GM12878 (cell line): Measurements from ENCODE around the gene TUNAR. TPM values are rescaled to one million over a fixed set of nuclear protein-coding genes. Genes with fewer than 3 reads are reported as not detected.

Experiments used
- ATAC-seq: fragments of 200-7000 bp; cut with Tn5 transposase; 3 replicates; pipeline ENCODE4 v1.9.1; 2020; ENCODE audit warnings: mild to moderate bottlenecking, moderate library complexity
- BruUV-seq: library from RNA; stranded (reverse); fragments of 400-500 nt; replicated peaks from 2 replicates; lab custom pipeline; 2021; lab: Mats Ljungman, UMichigan
- CTCF ChIA-PET: fragments of 300-600 bp; sonication (Branson Sonifier 250); formaldehyde crosslinking; extraction: SDS; loops from one replicate; lab custom pipeline; 2021; ENCODE audit warnings: inconsistent platforms; lab: Yijun Ruan, JAX
- POLR2A ChIA-PET: fragments of 350-600 bp; formaldehyde crosslinking; extraction: SDS; loops from one replicate; lab custom pipeline; 2021; ENCODE audit warnings: inconsistent platforms; lab: Charles Lee
- RAD21 ChIA-PET: fragments of 300-600 bp; sonication (Branson Sonifier 250); formaldehyde crosslinking; loops from one replicate; lab custom pipeline; 2023; ENCODE audit warnings: antibody characterized with exemption; ENCODE audit not compliant: unreplicated experiment; lab: Charles Lee
- SMC1A ChIA-PET: fragments of 300-600 bp; sonication (Branson Sonifier 250); formaldehyde crosslinking; loops from one replicate; lab custom pipeline; 2023; ENCODE audit not compliant: unreplicated experiment, uncharacterized antibody; lab: Charles Lee
- DNase-seq: peaks from one replicate; pipeline ENCODE4 v3.0.0-alpha.2; 2011; ENCODE audit warnings: low read depth, low spot score
- FAIRE-seq: peaks from 3 replicates; lab custom pipeline; 2011; peaks lifted over from hg19 to GRCh38; lab: Jason Lieb, UNC
- H2AFZ ChIP-seq: 2 replicates; pipeline ENCODE4 v1.6.0; 2011; ENCODE audit warnings: low read depth, low read length, control low read depth; ENCODE audit not compliant: control insufficient read depth
- H3K27ac ChIP-seq: 2 replicates; pipeline ENCODE4 v1.5.1; 2011; ENCODE audit warnings: control low read depth; ENCODE audit not compliant: control insufficient read depth, insufficient read depth
- H3K27me3 ChIP-seq, 2 experiments: replicated peaks in 1 of 2; 2 replicates each; pipeline versions ENCODE4 v1.6.0 to v1.6.1; 2011; ENCODE audit warnings: low read length in 1 of 2; ENCODE audit not compliant: control insufficient read depth in 2 of 2, insufficient read depth in 2 of 2
- H3K36me3 ChIP-seq, 2 experiments: 2 replicates each; pipeline ENCODE4 v1.5.1; 2011; ENCODE audit warnings: low read length in 1 of 2; ENCODE audit not compliant: control insufficient read depth in 2 of 2, insufficient read depth in 2 of 2
- H3K4me1 ChIP-seq: 2 replicates; pipeline ENCODE4 v1.6.1; 2011; ENCODE audit warnings: mild to moderate bottlenecking, low read length, moderate library complexity, mixed read lengths; ENCODE audit not compliant: control insufficient read depth, insufficient read depth
- H3K4me2 ChIP-seq: 2 replicates; pipeline ENCODE4 v1.6.0; 2011; ENCODE audit warnings: control low read depth; ENCODE audit not compliant: control insufficient read depth, insufficient read depth
- H3K4me3 ChIP-seq: fragments of 200-600 bp; sonication (generic); 2 replicates; pipeline ENCODE4 v1.5.1; 2016
- H3K79me2 ChIP-seq: 2 replicates; pipeline ENCODE4 v1.6.0; 2011; ENCODE audit warnings: low read length; ENCODE audit not compliant: control insufficient read depth, insufficient read depth
- H3K9ac ChIP-seq: 2 replicates; pipeline ENCODE4 v1.8.0; 2011; ENCODE audit warnings: low read length, control low read depth, mixed read lengths; ENCODE audit not compliant: control insufficient read depth, insufficient read depth
- H3K9me3 ChIP-seq: replicated peaks from 3 replicates; pipeline ENCODE4 v1.5.1; 2011; ENCODE audit warnings: mild to moderate bottlenecking, low read length; ENCODE audit not compliant: control insufficient read depth, insufficient read depth
- H4K20me1 ChIP-seq: 2 replicates; pipeline ENCODE4 v1.6.0; 2011; ENCODE audit not compliant: control insufficient read depth, insufficient read depth
- ATF7 ChIP-seq: fragments of 450-650 bp; IDR thresholded peaks from 2 replicates; pipeline ENCODE4 v1.6.1; 2016; ENCODE audit warnings: low read depth, mild to moderate bottlenecking
- EP300 ChIP-seq, 2 experiments: fragments of 150-350 bp in 1 of 2; IDR thresholded peaks; 2 replicates each; pipeline ENCODE4 v1.6.1; 2011 to 2012; ENCODE audit warnings: low read depth in 2 of 2, low read length in 2 of 2, borderline replicate concordance in 1 of 2, improper control_type of control experiment in 1 of 2, inconsistent platforms in 1 of 2; ENCODE audit not compliant: control insufficient read depth in 1 of 2
- FOXK2 ChIP-seq: fragments of 450-650 bp; IDR thresholded peaks from 2 replicates; pipeline ENCODE4 v1.6.1; 2017; ENCODE audit warnings: mild to moderate bottlenecking, moderate library complexity
- HDAC2 ChIP-seq: fragments of 200-600 bp; sonication (generic); IDR thresholded peaks from 2 replicates; pipeline ENCODE4 v1.6.1; 2017
- IRF4 ChIP-seq: IDR thresholded peaks from 2 replicates; pipeline ENCODE4 v1.6.1; 2011; ENCODE audit warnings: low read depth, low read length
- MEF2A ChIP-seq: IDR thresholded peaks from 2 replicates; pipeline ENCODE4 v1.6.1; 2011; ENCODE audit warnings: low read depth, mild to moderate bottlenecking, low read length, moderate library complexity; ENCODE audit not compliant: insufficient read depth
- NR2F1 ChIP-seq: fragments of 450-650 bp; conservative IDR thresholded peaks from 2 replicates; pipeline ENCODE4 v1.6.1; 2017; ENCODE audit warnings: mild to moderate bottlenecking
- PAX5 ChIP-seq: IDR thresholded peaks from 2 replicates; pipeline ENCODE4 v1.6.1; 2011; ENCODE audit warnings: low read depth, low read length, borderline replicate concordance
- POU2F2 ChIP-seq: IDR thresholded peaks from 3 replicates; pipeline ENCODE4 v1.6.1; 2011; ENCODE audit warnings: low read depth, mild to moderate bottlenecking, low read length, borderline replicate concordance
- RCOR1 ChIP-seq: conservative IDR thresholded peaks from 2 replicates; pipeline ENCODE4 v1.6.1; 2012; ENCODE audit warnings: low read depth, low read length, improper control_type of control experiment
- RFX5 ChIP-seq: IDR thresholded peaks from 2 replicates; pipeline ENCODE4 v1.6.1; 2011; ENCODE audit warnings: low read depth, low read length, improper control_type of control experiment
- SMAD5 ChIP-seq: IDR thresholded peaks from 2 replicates; pipeline ENCODE4 v1.6.1; 2016; ENCODE audit warnings: antibody characterized with exemption, low read depth
- SMARCA5 ChIP-seq: fragments of 450-650 bp; IDR thresholded peaks from 2 replicates; pipeline ENCODE4 v1.6.1; 2017; ENCODE audit warnings: mild to moderate bottlenecking
- SREBF2 ChIP-seq: IDR thresholded peaks from 2 replicates; pipeline ENCODE4 v1.6.1; 2012; ENCODE audit warnings: mild to moderate bottlenecking, low read length
- SUPT20H ChIP-seq: IDR thresholded peaks from 2 replicates; pipeline ENCODE4 v1.6.1; 2011; ENCODE audit warnings: low read depth, mild to moderate bottlenecking, low read length, moderate library complexity, borderline replicate concordance; ENCODE audit not compliant: control insufficient read depth
- ZBED1 ChIP-seq: IDR thresholded peaks from 2 replicates; pipeline ENCODE4 v1.6.1; 2016; ENCODE audit warnings: borderline replicate concordance
- ZNF217 ChIP-seq: fragments of 450-650 bp; IDR thresholded peaks from 2 replicates; pipeline ENCODE4 v1.6.1; 2017; ENCODE audit warnings: antibody characterized with exemption, mild to moderate bottlenecking
- WGBS: methylation state at CpG from one replicate; pipeline ENCODE4 v1.1.6; 2016; ENCODE audit warnings: low lambda C conversion rate; ENCODE audit not compliant: insufficient replicate concordance, insufficient coverage; ENCODE audit errors: missing lambda C conversion rate; 5-methylcytosine and 5-hydroxymethylcytosine counted together
- in situ Hi-C: fragments of 300-500 bp; cut with MboI; formaldehyde crosslinking; loops from 9 replicates; pipeline ENCODE4 v1.14.3; 2018; ENCODE audit warnings: mixed read lengths
- intact Hi-C: fragments of 100-400 bp; cut with micrococcal nuclease; formaldehyde crosslinking; loops from one replicate; pipeline ENCODE4 v1.14.2; 2022; ENCODE audit not compliant: unreplicated experiment
- polyA plus RNA-seq, 11 experiments: library from polyadenylated mRNA; depleted of rRNA in 4 of 11; unstranded in 6 of 11; stranded (reverse) in 5 of 11; fragments of >200 nt; fragmentation: Nextera tagmentation in 4 of 11; fragmentation: Illumina TruSeq in 1 of 11; extraction: Ambion mirVana in 4 of 11; extraction: Trizol in 1 of 11; gene quantifications; 1 replicate in 1 of 11; 2 replicates in 10 of 11; pipeline versions ENCODE4 v1.2.1 to v1.2.3, GENCODE V29; 2011 to 2016; ENCODE audit warnings: inconsistent platforms in 2 of 11, missing spikeins in 2 of 11, low read depth in 1 of 11
- total RNA-seq, 4 experiments: library from RNA; depleted of rRNA in 3 of 4; stranded (reverse); fragments of >200 nt in 3 of 4; fragmentation: Illumina TruSeq in 1 of 4; extraction: Trizol in 1 of 4; gene quantifications; 2 replicates each; pipeline versions ENCODE4 v1.2.1 to v1.2.3, GENCODE V29; 2013 to 2021
- TF ChIP-seq, protein P1 (sequence below): fragments of 150-350 bp; IDR thresholded peaks from 2 replicates; pipeline ENCODE4 v1.6.1; 2014; ENCODE audit warnings: mild to moderate bottlenecking, low read depth, low read length
- TF ChIP-seq, protein P2 (sequence below): IDR thresholded peaks from 2 replicates; pipeline ENCODE4 v1.6.1; 2012; ENCODE audit warnings: low read depth, low read length, improper control_type of control experiment
- TF ChIP-seq, protein P3 (sequence below): IDR thresholded peaks from 2 replicates; pipeline ENCODE4 v1.6.1; 2011; ENCODE audit warnings: borderline replicate concordance, low read depth, mild to moderate bottlenecking, moderate library complexity, mixed read lengths, low read length; ENCODE audit not compliant: insufficient read depth; ENCODE audit errors: extremely low read length
- TF ChIP-seq, protein P4 (sequence below): IDR thresholded peaks from 2 replicates; pipeline ENCODE4 v1.6.1; 2012; ENCODE audit warnings: low read depth, low read length, improper control_type of control experiment

Gene TUNAR
- total and polyA plus RNA-seq, 10 of the 15 experiments (the other 5 are each of a cell fraction or from before 2014, with no cell fraction given), result 0.02 TPM; not detected in 9

DNA sequence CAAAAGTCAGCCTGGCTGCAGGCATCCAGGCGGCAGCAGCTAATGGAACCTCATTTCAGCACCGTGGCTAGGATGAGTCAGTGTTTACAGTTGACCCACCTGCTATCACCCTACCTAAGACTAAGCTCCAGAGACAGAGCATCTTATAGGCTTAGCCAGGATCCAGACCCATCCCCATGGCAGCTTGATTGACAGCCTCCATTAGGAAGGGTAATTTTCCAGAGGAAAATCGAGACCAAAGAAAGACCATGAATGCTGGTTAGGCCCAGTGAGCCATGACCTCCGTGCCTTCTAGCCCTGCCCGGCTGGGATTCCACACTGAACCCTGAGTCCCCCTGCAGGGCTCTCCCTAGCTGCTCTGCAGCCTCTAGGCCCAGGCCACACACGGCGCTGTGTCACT lies 38.7 kb downstream of the TUNAR start (continued):
- TF ChIP-seq HDAC2, result no peak
- TF ChIP-seq SREBF2, result no peak
- no peak for TF ChIP-seq SUPT20H
- TF ChIP-seq RFX5, result no peak
- TF ChIP-seq FOXK2, result no peak
- TF ChIP-seq SMARCA5, result no peak
- no peak for TF ChIP-seq EP300 (IDR thresholded peaks at IDR 0.05; ENCODE audit: borderline replicate concordance in 1 of 2, control insufficient read depth in 1 of 2, low read depth in 2 of 2, low read length in 2 of 2)
- no peak for TF ChIP-seq ZNF217
- TF ChIP-seq POU2F2, result no peak
- TF ChIP-seq, all 136 proteins: peak for 0

DNA sequence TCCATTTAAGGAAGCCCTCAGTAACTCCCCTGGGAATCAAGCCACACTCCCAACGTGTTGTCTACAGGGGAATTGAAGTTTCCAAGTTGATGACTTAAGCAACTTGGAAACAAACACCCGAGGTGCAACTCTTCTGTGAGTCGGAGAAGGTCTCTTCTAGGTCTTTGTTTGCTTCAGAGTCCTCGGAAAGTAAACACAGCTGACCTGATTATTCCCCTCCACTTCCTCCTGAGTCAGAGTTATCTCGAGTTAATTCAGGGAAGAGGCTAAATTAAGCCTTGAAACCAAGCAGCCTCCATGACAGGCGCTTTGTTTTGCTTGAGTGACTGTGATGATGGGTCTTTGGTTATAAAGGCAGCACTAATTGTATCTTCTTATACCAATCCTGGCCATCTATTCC lies 41.8 kb downstream of the TUNAR start:
- Histone ChIP-seq H3K4me3 (no peak overlapping the region), H3K79me2 (no peaks in the 10 kb centered on the region), H3K9ac (no peak overlapping the region), H2AFZ (no peak overlapping the region), H3K27me3 (no peaks in the 10 kb centered on the region; a peak in 1 of 4 replicates), H3K4me1 (no peaks in the 10 kb centered on the region), H3K9me3 (no peaks in the 10 kb centered on the region), H3K4me2 (no peak overlapping the region), H3K36me3 (no peaks in the 10 kb centered on the region), H4K20me1 (no peaks in the 10 kb centered on the region), H3K27ac (no peak overlapping the region)
- ChIA-PET SMC1A (interaction anchor here (0.6 kb wide), 1 partner anchor 687 kb away, joined by 3 read pairs; no protein-coding TSS in a partner anchor), RAD21 (no interaction called here), CTCF (no interaction called here), POLR2A (no interaction called here)
- WGBS, result 7% methylated on average over 6 of the region's 6 CpGs
- in situ Hi-C loops, result no loop called here
- BruUV-seq, result no TSS peak
- FAIRE-seq, result no peak
- no peak for DNase-seq
- intact Hi-C loops, result no loop called here
- no peak for ATAC-seq
- TF ChIP-seq MEF2A, result no peak
- TF ChIP-seq, protein P1, sequence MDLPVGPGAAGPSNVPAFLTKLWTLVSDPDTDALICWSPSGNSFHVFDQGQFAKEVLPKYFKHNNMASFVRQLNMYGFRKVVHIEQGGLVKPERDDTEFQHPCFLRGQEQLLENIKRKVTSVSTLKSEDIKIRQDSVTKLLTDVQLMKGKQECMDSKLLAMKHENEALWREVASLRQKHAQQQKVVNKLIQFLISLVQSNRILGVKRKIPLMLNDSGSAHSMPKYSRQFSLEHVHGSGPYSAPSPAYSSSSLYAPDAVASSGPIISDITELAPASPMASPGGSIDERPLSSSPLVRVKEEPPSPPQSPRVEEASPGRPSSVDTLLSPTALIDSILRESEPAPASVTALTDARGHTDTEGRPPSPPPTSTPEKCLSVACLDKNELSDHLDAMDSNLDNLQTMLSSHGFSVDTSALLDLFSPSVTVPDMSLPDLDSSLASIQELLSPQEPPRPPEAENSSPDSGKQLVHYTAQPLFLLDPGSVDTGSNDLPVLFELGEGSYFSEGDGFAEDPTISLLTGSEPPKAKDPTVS, result no peak
- no peak for TF ChIP-seq IRF4
- TF ChIP-seq POU2F2, result no peak
- TF ChIP-seq PAX5, result no peak
- TF ChIP-seq ATF7, result no peak
- TF ChIP-seq, protein P2, sequence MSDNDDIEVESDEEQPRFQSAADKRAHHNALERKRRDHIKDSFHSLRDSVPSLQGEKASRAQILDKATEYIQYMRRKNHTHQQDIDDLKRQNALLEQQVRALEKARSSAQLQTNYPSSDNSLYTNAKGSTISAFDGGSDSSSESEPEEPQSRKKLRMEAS, result no peak
- TF ChIP-seq NR2F1, result no peak
- TF ChIP-seq, protein P3, sequence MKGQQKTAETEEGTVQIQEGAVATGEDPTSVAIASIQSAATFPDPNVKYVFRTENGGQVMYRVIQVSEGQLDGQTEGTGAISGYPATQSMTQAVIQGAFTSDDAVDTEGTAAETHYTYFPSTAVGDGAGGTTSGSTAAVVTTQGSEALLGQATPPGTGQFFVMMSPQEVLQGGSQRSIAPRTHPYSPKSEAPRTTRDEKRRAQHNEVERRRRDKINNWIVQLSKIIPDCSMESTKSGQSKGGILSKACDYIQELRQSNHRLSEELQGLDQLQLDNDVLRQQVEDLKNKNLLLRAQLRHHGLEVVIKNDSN, result no peak
- no peak for TF ChIP-seq HDAC2
- TF ChIP-seq ZBED1, result no peak
- TF ChIP-seq SMAD5, result no peak
- TF ChIP-seq RCOR1, result no peak
- TF ChIP-seq, protein P4, sequence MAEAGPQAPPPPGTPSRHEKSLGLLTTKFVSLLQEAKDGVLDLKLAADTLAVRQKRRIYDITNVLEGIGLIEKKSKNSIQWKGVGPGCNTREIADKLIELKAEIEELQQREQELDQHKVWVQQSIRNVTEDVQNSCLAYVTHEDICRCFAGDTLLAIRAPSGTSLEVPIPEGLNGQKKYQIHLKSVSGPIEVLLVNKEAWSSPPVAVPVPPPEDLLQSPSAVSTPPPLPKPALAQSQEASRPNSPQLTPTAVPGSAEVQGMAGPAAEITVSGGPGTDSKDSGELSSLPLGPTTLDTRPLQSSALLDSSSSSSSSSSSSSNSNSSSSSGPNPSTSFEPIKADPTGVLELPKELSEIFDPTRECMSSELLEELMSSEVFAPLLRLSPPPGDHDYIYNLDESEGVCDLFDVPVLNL, result no peak
